ENCODE measurements around the gene SP9.
"Not testable (repeated sequence)": the region's sequence is repeated elsewhere in the genome, so short reads cannot be mapped to it uniquely, and the experiment has no call there.

Gene SP9

DNA sequence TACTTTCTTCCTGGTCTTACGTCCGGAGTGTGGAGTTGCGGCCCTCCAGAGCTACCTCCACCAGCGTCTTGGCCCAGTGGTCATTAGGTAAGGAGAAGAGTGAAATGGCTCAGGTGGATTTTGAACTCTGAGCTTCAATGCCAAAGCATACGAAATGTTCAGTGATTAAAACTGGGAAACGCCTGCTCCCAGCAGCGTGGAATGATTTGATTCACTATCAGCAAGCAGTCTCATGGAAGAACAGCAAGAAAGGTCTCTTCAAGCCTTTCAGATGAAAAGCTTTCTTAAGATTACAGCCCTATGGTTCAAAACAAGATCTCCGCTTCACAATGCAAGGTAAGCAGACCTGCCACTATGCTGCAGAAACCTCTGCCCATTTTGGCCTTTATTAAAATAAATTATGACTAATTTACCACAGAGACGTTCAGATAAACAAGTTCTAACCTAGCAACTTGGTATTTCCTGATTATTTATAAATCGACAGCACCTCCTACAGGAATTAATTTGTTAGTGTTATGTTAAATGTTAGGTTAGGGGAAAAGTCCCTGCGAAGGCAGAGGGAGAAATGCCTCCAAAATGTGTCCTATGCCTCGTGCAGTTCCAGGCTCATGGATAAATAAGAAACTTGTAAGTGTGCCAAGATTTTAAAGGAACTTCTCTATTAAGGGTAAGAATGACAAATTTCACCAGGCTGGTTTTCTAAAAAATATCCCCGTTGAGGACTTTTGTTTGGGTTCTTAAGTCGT, 10.1 kb downstream of the SP9 start:
- no peak for DNase-seq (ENCODE audit: low spot score)

DNA sequence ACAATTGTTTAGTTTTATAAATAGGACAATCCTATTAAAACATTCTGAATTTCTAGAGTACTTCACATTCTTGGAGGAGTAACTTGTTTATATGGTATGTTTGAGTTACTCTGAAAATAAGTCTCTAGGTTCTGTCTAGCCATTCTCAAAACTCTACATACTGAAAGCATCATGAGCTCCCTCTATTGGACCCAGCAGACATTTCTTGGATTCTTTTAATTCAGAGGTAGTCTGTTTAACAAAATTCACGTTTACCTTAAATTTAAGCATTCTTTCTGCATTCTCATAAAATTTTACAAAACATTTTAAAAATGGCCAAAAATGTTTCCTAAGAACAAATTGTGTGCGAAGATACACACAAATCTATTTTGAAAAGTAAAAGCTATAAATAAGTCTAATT, 15.3 kb downstream of the SP9 start:
- DNase-seq (ENCODE audit: low spot score): no peak

DNA sequence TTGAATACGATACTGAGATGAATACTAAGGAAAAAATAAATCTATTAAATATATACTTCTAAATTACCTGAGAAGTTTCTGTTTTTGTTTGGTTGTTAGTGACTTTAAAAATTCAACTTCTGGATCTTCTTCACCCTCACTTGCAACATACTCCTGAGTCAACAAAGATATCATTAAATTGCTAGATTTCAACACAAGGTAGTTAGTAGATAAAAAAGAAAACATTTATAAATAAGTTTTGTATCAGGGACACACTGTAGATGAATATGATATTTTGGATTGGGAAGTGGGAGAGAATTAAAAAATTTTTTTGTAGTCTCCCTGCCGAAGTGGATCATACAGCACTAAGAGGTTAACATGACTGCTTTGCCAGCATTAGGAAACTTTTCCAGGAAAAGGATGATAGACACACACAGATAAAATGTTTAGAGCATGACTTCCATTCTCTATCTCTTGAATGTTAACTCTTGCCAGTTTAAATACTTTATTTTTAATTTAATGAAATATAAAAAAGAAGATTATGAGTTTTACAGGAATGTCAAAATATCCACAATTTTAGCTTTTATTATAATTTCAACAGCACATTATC, 15.9 kb downstream of the SP9 start:
- no peak for DNase-seq (ENCODE audit: low spot score)

DNA sequence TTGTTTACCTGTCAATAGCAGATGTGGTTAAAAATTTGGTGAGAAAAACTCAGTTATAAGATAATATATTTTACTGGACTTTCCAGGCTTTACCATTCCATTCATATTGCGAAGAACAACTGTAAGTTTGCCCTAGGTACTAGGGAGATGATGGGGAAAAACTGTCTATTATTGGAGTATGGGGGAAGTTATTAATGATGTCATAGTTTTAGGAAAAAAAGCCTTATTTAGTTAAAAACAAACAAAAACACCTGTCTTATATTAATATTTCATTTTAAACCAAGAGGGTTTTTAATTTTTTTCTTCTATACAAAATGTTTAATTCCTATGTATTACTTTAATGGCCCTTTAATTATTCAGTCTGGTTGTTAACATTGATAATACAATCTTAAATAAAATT, 18.2 kb downstream of the SP9 start:
- no peak for DNase-seq (ENCODE audit: low spot score)

DNA sequence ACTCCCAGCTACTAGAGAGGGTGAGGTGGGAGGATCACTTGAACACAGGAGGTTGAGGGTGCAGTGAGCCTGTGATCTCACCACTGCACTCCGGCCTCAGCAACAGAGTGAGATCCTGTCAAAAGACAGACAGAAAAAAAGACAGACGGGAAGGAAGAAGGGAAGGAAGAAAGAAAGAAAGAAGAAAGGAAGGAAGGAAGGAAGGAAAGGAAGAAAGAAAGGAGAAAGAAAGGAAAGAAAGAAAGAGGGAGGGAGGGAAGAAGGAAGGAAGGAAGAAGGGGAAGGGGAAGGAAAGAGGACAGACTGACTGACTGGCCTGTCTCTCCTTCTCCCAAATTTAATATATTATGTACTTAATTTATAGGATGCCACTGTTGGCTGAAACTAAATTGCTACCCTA, 21.6 kb downstream of the SP9 start:
- no peak for DNase-seq (ENCODE audit: low spot score)

DNA sequence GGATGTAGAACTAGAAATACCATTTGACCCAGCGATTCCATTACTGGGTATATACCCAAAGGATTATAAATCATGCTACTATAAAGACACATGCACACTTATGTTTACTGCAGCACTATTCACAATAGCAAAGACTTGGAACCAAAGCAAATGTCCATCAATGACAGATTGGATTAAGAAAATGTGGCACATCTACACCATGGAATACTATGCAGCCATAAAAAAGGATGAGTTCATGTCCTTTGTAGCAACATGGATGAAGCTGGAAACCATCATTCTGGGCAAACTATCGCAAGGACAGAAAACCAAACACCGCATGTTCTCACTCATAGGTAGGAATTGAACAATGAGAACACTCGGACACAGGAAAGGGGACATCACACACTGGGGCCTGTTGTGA, 24.9 kb downstream of the SP9 start:
- not testable (repeated sequence) for DNase-seq (ENCODE audit: low spot score)

DNA sequence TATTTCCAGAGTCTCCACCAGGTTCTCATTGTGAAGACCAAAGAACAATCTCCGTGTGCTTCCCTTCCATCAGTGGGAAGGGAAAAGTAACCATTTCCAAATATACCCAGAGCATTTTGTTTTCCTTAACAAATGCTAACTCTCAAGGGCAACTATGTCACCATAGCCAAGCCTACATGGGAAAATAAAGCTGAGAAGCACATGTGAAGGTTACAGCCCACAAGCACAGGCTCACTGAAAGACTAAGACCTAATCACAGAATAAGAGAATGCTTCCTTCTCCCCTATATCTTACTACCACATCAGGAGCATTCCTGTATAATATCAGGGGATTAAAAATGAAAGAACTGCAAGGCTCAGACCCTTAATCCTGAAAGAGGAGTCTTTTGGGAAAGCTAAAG, 28.2 kb downstream of the SP9 start:
- no peak for DNase-seq (ENCODE audit: low spot score)

DNA sequence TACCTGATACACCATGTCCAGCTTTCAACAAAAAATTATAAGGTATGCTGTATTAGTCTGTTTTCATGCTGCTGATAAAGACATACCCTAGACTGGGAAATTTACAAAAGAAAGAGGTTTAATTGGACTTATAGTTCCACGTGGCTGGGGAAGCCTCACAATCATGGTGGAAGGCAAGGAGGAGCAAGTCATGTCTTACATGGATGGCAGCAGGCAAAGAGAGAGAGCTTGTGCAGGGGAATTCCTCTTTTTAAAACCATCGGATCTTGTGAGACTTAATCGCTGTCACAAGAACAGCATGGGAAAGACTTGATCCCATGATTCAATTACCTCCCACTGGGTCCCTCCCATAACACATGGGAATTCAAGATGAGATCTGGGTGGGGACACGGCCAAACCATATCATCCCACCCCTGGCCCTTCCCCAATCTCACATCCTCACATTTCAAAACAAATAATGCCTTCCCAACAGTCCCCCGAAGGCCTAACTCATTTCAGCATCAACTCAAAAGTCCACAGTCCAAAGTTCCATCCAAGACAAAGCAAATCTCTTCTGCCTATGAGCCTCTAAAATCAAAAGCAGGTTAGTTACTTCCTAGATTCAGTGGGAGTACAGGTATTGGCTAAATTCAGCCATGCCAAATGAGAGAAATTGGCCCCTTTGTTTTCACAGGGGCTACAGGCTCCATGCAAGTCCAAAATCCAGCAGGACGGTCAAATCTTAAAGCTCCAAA, 28.9 kb downstream of the SP9 start:
- DNase-seq (ENCODE audit: low spot score): not testable (repeated sequence)

DNA sequence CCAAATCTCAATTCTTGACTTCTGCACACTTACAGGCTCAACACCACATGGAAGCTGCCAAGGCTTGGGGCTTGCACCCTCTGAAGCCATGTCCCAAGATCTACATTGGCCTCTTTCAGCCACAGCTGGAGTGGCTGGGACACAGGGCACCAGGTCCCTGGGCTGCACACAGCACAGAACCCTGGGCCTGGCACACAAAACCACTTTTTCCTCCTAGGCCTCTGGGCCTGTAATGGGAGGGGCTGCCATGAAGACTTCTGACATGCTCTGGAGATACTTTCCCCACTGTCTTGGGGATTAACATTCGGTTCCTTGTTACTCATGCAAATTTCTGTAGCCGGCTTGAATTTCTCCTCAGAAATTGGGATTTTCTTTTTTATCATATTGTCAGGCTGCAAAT, 29.9 kb downstream of the SP9 start:
- no peak for DNase-seq (ENCODE audit: low spot score)

DNA sequence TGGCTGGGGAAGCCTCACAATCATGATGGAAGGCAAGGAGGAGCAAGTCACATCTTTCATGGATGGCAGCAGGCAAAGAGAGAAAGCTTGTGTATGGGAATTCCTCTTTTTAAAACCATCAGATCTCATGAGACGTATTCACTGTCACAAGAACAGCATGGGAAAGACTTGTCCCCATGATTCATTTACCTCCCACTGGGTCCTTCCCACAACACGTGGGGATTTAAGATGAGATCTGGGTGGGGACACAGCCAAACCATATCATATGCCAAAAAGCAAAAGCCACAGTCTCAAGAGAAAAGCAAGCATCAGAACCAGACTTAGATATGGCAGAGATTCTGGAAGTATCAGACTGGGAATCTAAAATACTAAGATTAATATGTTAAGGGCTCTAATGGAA, 30.8 kb downstream of the SP9 start:
- DNase-seq (ENCODE audit: low spot score): no peak

DNA sequence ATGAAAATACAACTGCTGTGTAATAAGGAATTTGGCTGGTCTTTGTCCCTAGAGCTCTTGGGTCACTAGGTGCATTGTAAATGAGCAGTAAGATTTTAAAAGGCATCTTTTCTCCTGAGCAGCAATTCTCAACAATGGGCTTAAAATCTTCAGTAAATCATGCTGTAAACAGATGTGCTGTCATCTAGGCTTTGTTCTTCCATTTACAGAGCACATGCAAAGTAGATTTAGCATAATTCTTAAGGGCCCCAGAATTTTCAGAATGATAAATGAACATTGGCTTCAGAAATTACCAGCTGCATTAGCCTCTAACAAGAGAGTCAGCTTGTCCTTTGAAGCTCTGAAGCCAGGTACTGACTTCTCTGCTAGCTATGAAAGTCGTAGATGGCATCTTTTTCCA, 33.9 kb downstream of the SP9 start:
- no peak for DNase-seq (ENCODE audit: low spot score)

DNA sequence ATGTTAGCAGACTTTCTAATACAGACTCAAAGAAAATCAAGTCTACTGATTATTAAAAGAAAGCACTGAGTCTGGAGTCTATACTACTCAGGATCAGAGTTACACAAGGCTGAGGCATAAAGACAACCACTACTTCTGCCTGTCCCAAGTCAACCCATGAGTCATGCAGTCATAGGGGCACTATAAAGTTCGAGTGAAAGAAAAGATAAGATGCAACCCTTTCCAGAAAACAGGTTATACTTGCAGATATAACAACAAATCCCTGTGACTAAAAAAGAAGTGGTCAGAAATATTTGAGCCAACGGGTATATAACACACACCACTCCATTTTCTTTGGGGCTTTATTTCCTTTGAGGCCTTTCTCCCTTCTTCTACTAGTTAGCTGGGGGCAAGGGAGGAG, 42.2 kb downstream of the SP9 start:
- no peak for DNase-seq (ENCODE audit: low spot score)

DNA sequence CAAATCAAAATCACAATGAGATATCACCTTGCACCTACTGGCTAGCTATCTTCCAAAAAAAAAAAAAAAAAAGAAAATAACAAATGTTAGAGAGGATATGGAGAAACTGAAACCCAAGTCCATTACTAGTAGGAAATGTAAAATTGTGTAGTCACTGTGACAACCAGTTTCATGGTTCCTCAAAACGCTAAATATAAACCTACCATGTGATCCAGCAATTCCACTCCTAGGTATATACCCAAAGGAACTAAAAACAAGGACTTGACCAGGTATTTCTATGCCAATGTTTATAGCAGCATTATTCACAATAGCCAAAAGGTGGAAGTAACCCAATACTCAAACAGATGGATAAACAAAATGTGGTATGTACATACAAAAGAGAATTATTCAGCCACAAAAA, 49.0 kb downstream of the SP9 start:
- DNase-seq (ENCODE audit: low spot score): no peak

DNA sequence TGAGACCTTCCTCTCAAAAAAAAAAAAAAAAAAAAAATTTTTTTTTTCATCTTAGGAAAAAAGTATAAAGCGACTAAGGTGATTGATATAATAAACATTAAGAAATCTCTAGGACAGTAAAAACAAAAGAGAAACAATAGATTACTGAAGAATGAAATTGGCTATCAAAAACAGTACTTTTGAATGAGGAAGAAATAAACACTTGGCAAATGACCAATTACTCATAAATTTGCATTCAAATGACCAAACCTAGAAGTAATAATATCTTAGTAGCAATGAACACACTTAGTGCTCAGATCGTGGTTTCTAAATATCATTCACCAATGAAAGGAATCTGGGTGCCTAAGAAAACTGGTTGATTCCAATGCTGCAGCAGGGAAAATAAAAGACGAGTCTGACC, 50.4 kb downstream of the SP9 start:
- no peak for DNase-seq (ENCODE audit: low spot score)
